CD14-positive monocyte (primary cell): ENCODE results near the gene C17orf114.

Experiments used
- DNase-seq, 3 donors: peaks; one replicate each; pipeline ENCODE4 v3.0.0-alpha.2; 2011 to 2022
- H2AFZ ChIP-seq: 2 replicates; pipeline ENCODE4 v1.6.0; 2012; ENCODE audit warnings: mild to moderate bottlenecking, low read depth, low read length, inconsistent platforms; ENCODE audit not compliant: insufficient read depth, poor library complexity, severe bottlenecking
- H3K27ac ChIP-seq, 2 donors: 1 replicate in 1 of 2; 2 replicates in 1 of 2; pipeline ENCODE4 v1.5.1; 2012 to 2013; ENCODE audit warnings: low read length in 2 of 2, control low read depth in 1 of 2, inconsistent platforms in 1 of 2, low read depth in 1 of 2, mild to moderate bottlenecking in 1 of 2
- H3K27me3 ChIP-seq, 2 donors: one replicate each; pipeline versions ENCODE4 v1.6.0 to v1.6.1; 2011 to 2013; ENCODE audit warnings: low read length in 2 of 2; ENCODE audit not compliant: control insufficient read depth in 2 of 2, insufficient read depth in 2 of 2
- H3K36me3 ChIP-seq, 2 donors: replicated peaks in 1 of 2; 1 replicate in 1 of 2; 2 replicates in 1 of 2; pipeline versions ENCODE4 v1.5.1 to v1.6.1; 2012 to 2013; ENCODE audit warnings: low read length in 2 of 2, control low read depth in 1 of 2, inconsistent platforms in 1 of 2, mild to moderate bottlenecking in 1 of 2; ENCODE audit not compliant: insufficient read depth in 2 of 2, control insufficient read depth in 1 of 2
- H3K4me1 ChIP-seq, 2 donors: 1 replicate in 1 of 2; 2 replicates in 1 of 2; pipeline versions ENCODE4 v1.5.1 to v1.6.1; 2012 to 2013; ENCODE audit warnings: low read length in 2 of 2, control low read depth in 1 of 2, inconsistent platforms in 1 of 2, mild to moderate bottlenecking in 1 of 2, moderate library complexity in 1 of 2; ENCODE audit not compliant: insufficient read depth in 2 of 2, control insufficient read depth in 1 of 2
- H3K4me2 ChIP-seq: replicated peaks from 2 replicates; pipeline ENCODE3; 2012; ENCODE audit warnings: low read length, moderate library complexity, mild to moderate bottlenecking; ENCODE audit not compliant: poor library complexity, severe bottlenecking; ENCODE audit errors: extremely low read depth
- H3K4me3 ChIP-seq, 3 experiments: fragments of 200-600 bp in 1 of 3; sonication (generic) in 1 of 3; replicated peaks in 1 of 3; 1 replicate in 2 of 3; 2 replicates in 1 of 3; pipeline ENCODE4 v1.5.1; 2011 to 2013; ENCODE audit warnings: low read length in 3 of 3, mild to moderate bottlenecking in 3 of 3, control low read depth in 2 of 3, low read depth in 2 of 3, inconsistent platforms in 1 of 3, moderate library complexity in 1 of 3
- H3K79me2 ChIP-seq: 2 replicates; pipeline ENCODE4 v1.6.0; 2012; ENCODE audit warnings: mild to moderate bottlenecking, control low read depth, inconsistent platforms, low read length, moderate library complexity; ENCODE audit not compliant: insufficient read depth
- H3K9ac ChIP-seq: 2 replicates; pipeline ENCODE4 v1.6.0; 2017; ENCODE audit warnings: low read length, mild to moderate bottlenecking; ENCODE audit not compliant: insufficient read depth, poor library complexity, severe bottlenecking
- H3K9me3 ChIP-seq, 2 donors: replicated peaks in 1 of 2; 1 replicate in 1 of 2; 2 replicates in 1 of 2; pipeline versions ENCODE4 v1.5.1 to v1.6.1; 2012 to 2013; ENCODE audit warnings: low read length in 2 of 2, control low read depth in 1 of 2; ENCODE audit not compliant: control insufficient read depth in 1 of 2, insufficient read depth in 1 of 2
- H4K20me1 ChIP-seq: 2 replicates; pipeline ENCODE4 v1.6.0; 2012; ENCODE audit warnings: mild to moderate bottlenecking, low read length, control low read depth, moderate library complexity; ENCODE audit not compliant: insufficient read depth
- H3K27ac Mint-ChIP-seq, 7 donors: one replicate each; pipeline ENCODE4 v1.8.0; 2020; ENCODE audit warnings: mild to moderate bottlenecking in 7 of 7, mixed read lengths in 7 of 7, moderate library complexity in 6 of 7, inconsistent platforms in 2 of 7
- H3K27me3 Mint-ChIP-seq, 3 donors: one replicate each; pipeline ENCODE4 v1.8.0; 2021 to 2022; ENCODE audit warnings: low read depth in 3 of 3, mild to moderate bottlenecking in 3 of 3, mixed read lengths in 3 of 3, moderate library complexity in 3 of 3, inconsistent platforms in 1 of 3
- H3K36me3 Mint-ChIP-seq, 2 donors: one replicate each; pipeline ENCODE4 v1.8.0; 2020; ENCODE audit warnings: mixed read lengths in 2 of 2, inconsistent platforms in 1 of 2, mild to moderate bottlenecking in 1 of 2
- H3K4me1 Mint-ChIP-seq: one replicate; pipeline ENCODE4 v1.8.0; 2020; ENCODE audit warnings: mild to moderate bottlenecking, mixed read lengths
- H3K4me3 Mint-ChIP-seq, 2 donors: one replicate each; pipeline ENCODE4 v1.8.0; 2020; ENCODE audit warnings: mild to moderate bottlenecking in 2 of 2, mixed read lengths in 2 of 2, moderate library complexity in 1 of 2
- H3K9me3 Mint-ChIP-seq, 7 donors: one replicate each; pipeline ENCODE4 v1.8.0; 2020 to 2022; ENCODE audit warnings: mixed read lengths in 7 of 7, mild to moderate bottlenecking in 6 of 7, moderate library complexity in 6 of 7, inconsistent platforms in 2 of 7
- WGBS: methylation state at CpG from one replicate; pipeline ENCODE4 v1.1.5; 2013; ENCODE audit warnings: missing lambda C conversion rate; ENCODE audit not compliant: insufficient coverage; 5-methylcytosine and 5-hydroxymethylcytosine counted together
- intact Hi-C, 2 donors: fragments of 100-400 bp; cut with micrococcal nuclease; formaldehyde crosslinking; loops; one replicate each; pipeline versions ENCODE4 v1.15.0 to v1.15.1; 2023
- TF ChIP-seq, protein P1 (sequence below): fragments of 200-600 bp; IDR thresholded peaks from one replicate; pipeline ENCODE4 v1.8.0; 2022; ENCODE audit warnings: antibody characterized with exemption, mild to moderate bottlenecking

The C17orf114 gene

DNA sequence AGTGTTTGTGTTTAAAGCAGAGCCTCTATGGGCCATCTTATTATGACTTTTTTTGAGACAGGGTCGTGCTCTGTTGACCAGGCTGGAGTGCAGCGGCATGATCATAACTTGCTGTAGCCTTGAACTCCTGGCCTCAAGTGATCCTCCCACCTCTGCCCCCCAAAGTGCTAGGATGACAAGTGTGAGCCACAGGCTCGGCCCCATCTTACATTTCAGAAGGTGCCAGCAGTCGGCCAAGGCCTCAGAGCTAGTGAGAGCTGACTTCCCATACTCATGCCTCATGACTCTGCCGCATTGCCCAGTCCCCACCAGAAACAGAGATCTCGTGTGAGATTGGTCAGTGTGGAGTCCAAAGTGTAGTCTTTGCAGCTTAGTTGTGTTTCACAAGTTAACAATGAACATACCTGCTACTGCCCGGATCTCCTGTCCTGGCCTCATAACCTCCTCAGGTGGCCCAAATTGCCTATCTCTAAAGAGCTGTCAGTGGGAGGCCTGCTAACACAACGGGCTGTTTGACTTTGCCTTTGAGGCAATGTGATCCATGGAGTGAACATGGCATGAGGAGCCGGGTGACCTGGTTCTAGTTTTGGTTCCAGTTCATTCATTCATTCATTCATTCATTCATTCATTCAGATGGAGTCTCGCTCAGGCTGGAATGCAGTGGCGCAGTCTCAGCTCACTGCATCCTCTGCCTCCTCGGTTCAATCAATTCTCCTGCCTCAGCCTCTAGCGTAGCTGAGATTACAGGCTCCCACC, 44.7 kb upstream of the C17orf114 start:
- H3K4me1 ChIP-seq = peaks cover 75 to 80% of the 10 kb centered on the region in 2 donors
- peak overlapping the region in 1 of 2 donors; percentile 93 for H3K27ac ChIP-seq
- H2AFZ ChIP-seq = no peak overlapping the region
- DNase-seq = no peak
- no peak overlapping the region for H3K4me2 ChIP-seq
- H3K79me2 ChIP-seq = peaks cover 64% of the 10 kb centered on the region
- Mint-ChIP-seq H3K27me3 (peaks cover 0 to 3% (median 3%) of the 10 kb centered on the region in 3 donors), H3K9me3 (no peaks in the 10 kb centered on the region), H3K4me1 (peaks cover 90% of the 10 kb centered on the region), H3K27ac (peak overlapping the region; percentile 99 to 100 (median 100)), H3K4me3 (no peak overlapping the region), H3K36me3 (peaks cover 36 to 46% of the 10 kb centered on the region in 2 donors)
- intact Hi-C loops = loop anchor here (5.0 to 10.0 kb wide), 2 partner anchors 35 to 52 kb away; partner anchors contain the start of gene PSMB6 (in 1 of the 2)
- H3K27me3 ChIP-seq = no peaks in the 10 kb centered on the region
- TF ChIP-seq, protein P1, sequence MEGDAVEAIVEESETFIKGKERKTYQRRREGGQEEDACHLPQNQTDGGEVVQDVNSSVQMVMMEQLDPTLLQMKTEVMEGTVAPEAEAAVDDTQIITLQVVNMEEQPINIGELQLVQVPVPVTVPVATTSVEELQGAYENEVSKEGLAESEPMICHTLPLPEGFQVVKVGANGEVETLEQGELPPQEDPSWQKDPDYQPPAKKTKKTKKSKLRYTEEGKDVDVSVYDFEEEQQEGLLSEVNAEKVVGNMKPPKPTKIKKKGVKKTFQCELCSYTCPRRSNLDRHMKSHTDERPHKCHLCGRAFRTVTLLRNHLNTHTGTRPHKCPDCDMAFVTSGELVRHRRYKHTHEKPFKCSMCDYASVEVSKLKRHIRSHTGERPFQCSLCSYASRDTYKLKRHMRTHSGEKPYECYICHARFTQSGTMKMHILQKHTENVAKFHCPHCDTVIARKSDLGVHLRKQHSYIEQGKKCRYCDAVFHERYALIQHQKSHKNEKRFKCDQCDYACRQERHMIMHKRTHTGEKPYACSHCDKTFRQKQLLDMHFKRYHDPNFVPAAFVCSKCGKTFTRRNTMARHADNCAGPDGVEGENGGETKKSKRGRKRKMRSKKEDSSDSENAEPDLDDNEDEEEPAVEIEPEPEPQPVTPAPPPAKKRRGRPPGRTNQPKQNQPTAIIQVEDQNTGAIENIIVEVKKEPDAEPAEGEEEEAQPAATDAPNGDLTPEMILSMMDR = no peak
- H3K9me3 ChIP-seq = no peaks in the 10 kb centered on the region
- H3K4me3 ChIP-seq = no peak overlapping the region
- H3K36me3 ChIP-seq = no peaks in the 10 kb centered on the region
- no peaks in the 10 kb centered on the region for H4K20me1 ChIP-seq
- H3K9ac ChIP-seq = no peak overlapping the region
- 85% methylated on average over 8 of the region's 13 CpGs for WGBS

DNA sequence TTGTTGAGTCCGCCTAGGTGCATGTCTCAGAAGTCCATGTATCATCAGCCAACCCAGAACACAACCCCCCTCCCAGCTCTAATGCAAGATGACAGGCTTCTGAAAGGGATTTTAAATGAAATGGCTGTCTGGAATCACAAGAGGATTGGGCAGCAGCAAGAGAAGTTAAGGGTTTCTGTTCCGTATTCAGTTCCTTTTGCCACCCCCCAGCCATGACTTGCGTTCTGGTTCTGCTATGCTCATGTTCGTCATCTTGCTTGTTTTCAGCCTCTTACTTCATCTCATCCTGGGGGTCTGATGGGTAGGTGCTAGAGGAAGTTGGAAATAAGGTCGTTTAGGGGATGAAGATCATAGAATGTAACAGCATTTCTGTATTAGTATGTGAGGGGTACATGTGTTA, 43.0 kb upstream of the C17orf114 start:
- H3K36me3 ChIP-seq = no peaks in the 10 kb centered on the region
- no peaks in the 10 kb centered on the region for H3K27me3 ChIP-seq
- intact Hi-C loops = loop anchor here (5.0 to 10.0 kb wide), 2 partner anchors 37 to 50 kb away; partner anchors contain the start of gene PSMB6 (in 1 of the 2)
- no peaks in the 10 kb centered on the region for H3K9me3 ChIP-seq
- peaks cover 76% of the 10 kb centered on the region for H3K79me2 ChIP-seq
- H3K27ac ChIP-seq = peak overlapping the region; percentile 93 to 95
- peak; percentile 92 to 96 (median 93) for DNase-seq
- H2AFZ ChIP-seq = no peak overlapping the region
- TF ChIP-seq, protein P1 = no peak
- peaks cover 62 to 76% of the 10 kb centered on the region in 2 donors for H3K4me1 ChIP-seq
- Mint-ChIP-seq H3K27me3 (peaks cover 0 to 3% (median 0%) of the 10 kb centered on the region in 3 donors), H3K4me1 (peaks cover 90% of the 10 kb centered on the region), H3K36me3 (peaks cover 47 to 52% of the 10 kb centered on the region in 2 donors), H3K9me3 (no peaks in the 10 kb centered on the region), H3K4me3 (peak overlapping the region; percentile 67 to 88), H3K27ac (peak overlapping the region; percentile 99 to 100 (median 100))
- WGBS = no CpG with 5 or more reads among the region's 5 CpGs
- no peaks in the 10 kb centered on the region for H4K20me1 ChIP-seq
- H3K4me3 ChIP-seq = peak overlapping the region in 1 of 3 experiments; percentile 63
- peak overlapping the region; percentile 65 for H3K4me2 ChIP-seq
- peak overlapping the region; percentile 44 for H3K9ac ChIP-seq
